CD8-positive, alpha-beta memory T cell (primary cell): ENCODE results near the gene ARHGAP27. TPM values are rescaled to one million over a fixed set of nuclear protein-coding genes. Genes with fewer than 3 reads are reported as not detected.

Source experiments
- CTCF ChIA-PET: fragments of 350-600 bp; sonication (Branson Sonifier 250); formaldehyde crosslinking; loops from one replicate; lab custom pipeline; 2021; ENCODE audit warnings: antibody characterized with exemption; lab: Charles Lee
- POLR2A ChIA-PET: fragments of 350-600 bp; sonication (Branson Sonifier 250); formaldehyde crosslinking; loops from one replicate; lab custom pipeline; 2021; ENCODE audit warnings: antibody characterized with exemption; lab: Charles Lee
- DNase-seq, 5 donors: peaks; one replicate each; pipeline versions ENCODE4 v3.0.0 to v3.0.0-alpha.2; 2020 to 2022; ENCODE audit warnings: mixed read lengths in 1 of 5
- H3K27ac ChIP-seq: one replicate; pipeline ENCODE4 v1.7.0; 2013; ENCODE audit warnings: low read depth, mild to moderate bottlenecking, low read length, moderate library complexity
- H3K27me3 ChIP-seq: 2 replicates; pipeline ENCODE4 v1.7.0; 2013; ENCODE audit warnings: low read length, mild to moderate bottlenecking; ENCODE audit not compliant: insufficient read depth, poor library complexity, severe bottlenecking
- H3K36me3 ChIP-seq: 2 replicates; pipeline ENCODE4 v1.7.0; 2013; ENCODE audit warnings: mild to moderate bottlenecking, low read length, moderate library complexity; ENCODE audit not compliant: insufficient read depth
- H3K4me1 ChIP-seq: 2 replicates; pipeline ENCODE4 v1.7.0; 2013; ENCODE audit warnings: mild to moderate bottlenecking, low read length, moderate library complexity; ENCODE audit not compliant: insufficient read depth
- H3K4me3 ChIP-seq: 2 replicates; pipeline ENCODE4 v1.7.0; 2013; ENCODE audit warnings: mild to moderate bottlenecking, low read length
- H3K9me3 ChIP-seq: 2 replicates; pipeline ENCODE4 v1.7.0; 2013; ENCODE audit warnings: mild to moderate bottlenecking, low read length
- H3K27ac Mint-ChIP-seq, 8 donors: one replicate each; pipeline ENCODE4 v1.8.0; 2020 to 2021; ENCODE audit warnings: mixed read lengths in 8 of 8, mild to moderate bottlenecking in 6 of 8, inconsistent platforms in 3 of 8, moderate library complexity in 3 of 8
- H3K27me3 Mint-ChIP-seq, 2 donors: one replicate each; pipeline ENCODE4 v1.8.0; 2020 to 2021; ENCODE audit warnings: mixed read lengths in 2 of 2, mild to moderate bottlenecking in 1 of 2, moderate library complexity in 1 of 2
- H3K36me3 Mint-ChIP-seq, 3 donors: one replicate each; pipeline ENCODE4 v1.8.0; 2020 to 2021; ENCODE audit warnings: mixed read lengths in 3 of 3, inconsistent platforms in 1 of 3, mild to moderate bottlenecking in 1 of 3
- H3K4me1 Mint-ChIP-seq, 3 donors: one replicate each; pipeline ENCODE4 v1.8.0; 2020 to 2021; ENCODE audit warnings: mixed read lengths in 3 of 3, inconsistent platforms in 1 of 3, mild to moderate bottlenecking in 1 of 3
- H3K4me3 Mint-ChIP-seq, 7 donors: one replicate each; pipeline ENCODE4 v1.8.0; 2020 to 2021; ENCODE audit warnings: mixed read lengths in 7 of 7, mild to moderate bottlenecking in 6 of 7, moderate library complexity in 4 of 7, inconsistent platforms in 2 of 7
- H3K9me3 Mint-ChIP-seq, 5 donors: one replicate each; pipeline ENCODE4 v1.8.0; 2020 to 2022; ENCODE audit warnings: mixed read lengths in 5 of 5, mild to moderate bottlenecking in 3 of 5, moderate library complexity in 2 of 5, inconsistent platforms in 1 of 5
- polyA plus RNA-seq: library from polyadenylated mRNA; unstranded; fragments of 300-500 nt; fragmentation: Illumina TruSeq; gene quantifications from one replicate; pipeline ENCODE4 v1.2.3, GENCODE V29; 2021
- total RNA-seq, 2 experiments: library from RNA; stranded (reverse); gene quantifications; one replicate each; pipeline ENCODE4 v1.2.3, GENCODE V29; 2021

Gene ARHGAP27
- total and polyA plus RNA-seq, 3 experiments from 2014 or later: 32.3 to 43.8 (median 39.9) TPM

GRCh38 chr17:45425984-45426413 is 6.7 kb downstream of the ARHGAP27 start:
- H3K27ac Mint-ChIP-seq: peak overlapping the region in 1 of 8 donors; percentile 47
- no peaks in the 10 kb centered on the region for H3K27me3 Mint-ChIP-seq
- no peaks in the 10 kb centered on the region for H3K9me3 Mint-ChIP-seq
- H3K4me1 ChIP-seq: peaks cover 9% of the 10 kb centered on the region
- ChIA-PET POLR2A (interaction anchor here (0.6 kb wide), 1 partner anchor 151 kb away, joined by 6 read pairs; no protein-coding TSS in a partner anchor), CTCF (no interaction called here)
- no peaks in the 10 kb centered on the region for H3K36me3 Mint-ChIP-seq
- no peak for DNase-seq
- H3K4me1 Mint-ChIP-seq: peaks cover 16 to 23% (median 21%) of the 10 kb centered on the region in 3 donors
- H3K27me3 ChIP-seq: no peaks in the 10 kb centered on the region
- no peak overlapping the region for H3K4me3 ChIP-seq
- no peaks in the 10 kb centered on the region for H3K9me3 ChIP-seq
- peak overlapping the region in 1 of 7 donors; percentile 2 for H3K4me3 Mint-ChIP-seq
- H3K36me3 ChIP-seq: no peaks in the 10 kb centered on the region
- H3K27ac ChIP-seq: no peak overlapping the region

- Mint-ChIP-seq H3K27me3 (no peaks in the 10 kb centered on the region), H3K4me3 (no peak overlapping the region), H3K9me3 (no peaks in the 10 kb centered on the region), H3K36me3 (no peaks in the 10 kb centered on the region), H3K4me1 (peaks cover 10 to 17% (median 14%) of the 10 kb centered on the region in 3 donors), H3K27ac (peak overlapping the region in 1 of 8 donors; percentile 47)
- Histone ChIP-seq H3K27me3 (no peaks in the 10 kb centered on the region), H3K36me3 (no peaks in the 10 kb centered on the region), H3K27ac (peak overlapping the region; percentile 38), H3K4me3 (no peak overlapping the region), H3K4me1 (peaks cover 8% of the 10 kb centered on the region), H3K9me3 (no peaks in the 10 kb centered on the region)
- no peak for DNase-seq
- ChIA-PET POLR2A (interaction anchor here (0.6 kb wide), 1 partner anchor 150 kb away, joined by 6 read pairs; no protein-coding TSS in a partner anchor), CTCF (no interaction called here)
Measured at GRCh38 chr17:45425125-45425983, 7.3 kb downstream of the ARHGAP27 start.

GRCh38 chr17:45424769-45425124 is 7.9 kb downstream of the ARHGAP27 start:
- Histone ChIP-seq H3K4me3 (no peak overlapping the region), H3K36me3 (no peaks in the 10 kb centered on the region), H3K9me3 (no peaks in the 10 kb centered on the region), H3K4me1 (peaks cover 8% of the 10 kb centered on the region), H3K27me3 (no peaks in the 10 kb centered on the region), H3K27ac (peak overlapping the region; percentile 38)
- no peaks in the 10 kb centered on the region for H3K9me3 Mint-ChIP-seq
- no peak overlapping the region for H3K4me3 Mint-ChIP-seq
- ChIA-PET CTCF (no interaction called here), POLR2A (no interaction called here)
- no peaks in the 10 kb centered on the region for H3K36me3 Mint-ChIP-seq
- no peaks in the 10 kb centered on the region for H3K27me3 Mint-ChIP-seq
- peaks cover 10 to 15% (median 13%) of the 10 kb centered on the region in 3 donors for H3K4me1 Mint-ChIP-seq
- no peak overlapping the region for H3K27ac Mint-ChIP-seq
- DNase-seq: no peak

GRCh38 chr17:45423975-45424335 is 8.7 kb downstream of the ARHGAP27 start:
- Mint-ChIP-seq H3K27ac (peak overlapping the region in 1 of 8 donors; percentile 38), H3K4me3 (no peak overlapping the region), H3K36me3 (no peaks in the 10 kb centered on the region), H3K9me3 (no peaks in the 10 kb centered on the region), H3K27me3 (no peaks in the 10 kb centered on the region), H3K4me1 (peaks cover 10 to 12% (median 12%) of the 10 kb centered on the region in 3 donors)
- no peak for DNase-seq
- POLR2A ChIA-PET: no interaction called here
- no peaks in the 10 kb centered on the region for H3K9me3 ChIP-seq
- H3K27ac ChIP-seq: no peak overlapping the region
- peaks cover 8% of the 10 kb centered on the region for H3K4me1 ChIP-seq
- no peaks in the 10 kb centered on the region for H3K27me3 ChIP-seq
- H3K4me3 ChIP-seq: no peak overlapping the region
- no peaks in the 10 kb centered on the region for H3K36me3 ChIP-seq
- CTCF ChIA-PET: no interaction called here

- H3K9me3 Mint-ChIP-seq: no peaks in the 10 kb centered on the region
- CTCF ChIA-PET: no interaction called here
Measured at GRCh38 chr17:45423304-45423974, 9.2 kb downstream of the ARHGAP27 start.

GRCh38 chr17:45414990-45415881 is 17.4 kb downstream of the ARHGAP27 start:
- peaks cover 0 to under 1% (median 0%) of the 10 kb centered on the region in 3 donors for H3K36me3 Mint-ChIP-seq
- peaks cover 0 to 3% of the 10 kb centered on the region in 2 donors for H3K27me3 Mint-ChIP-seq
- no peak overlapping the region for H3K27ac ChIP-seq
- ChIA-PET CTCF (no interaction called here), POLR2A (interaction anchor here (0.6 kb wide), 1 partner anchor 27 kb away, joined by 3 read pairs; no protein-coding TSS in a partner anchor)
- H3K36me3 ChIP-seq: no peaks in the 10 kb centered on the region
- no peaks in the 10 kb centered on the region for H3K27me3 ChIP-seq
- H3K4me3 Mint-ChIP-seq: peak overlapping the region in 1 of 7 donors; percentile 52
- no peaks in the 10 kb centered on the region for H3K9me3 Mint-ChIP-seq
- no peaks in the 10 kb centered on the region for H3K9me3 ChIP-seq
- peaks cover 16 to 21% (median 20%) of the 10 kb centered on the region in 3 donors for H3K4me1 Mint-ChIP-seq
- DNase-seq: no peak
- H3K27ac Mint-ChIP-seq: peak overlapping the region in 3 of 8 donors; percentile 56 to 86 (median 70)
- no peak overlapping the region for H3K4me3 ChIP-seq
- peaks cover 22% of the 10 kb centered on the region for H3K4me1 ChIP-seq

More at GRCh38 chr17:45423304-45423974, 9.2 kb downstream of the ARHGAP27 start:
- POLR2A ChIA-PET: no interaction called here
- H3K4me1 ChIP-seq: peaks cover 3% of the 10 kb centered on the region
- H3K4me1 Mint-ChIP-seq: peaks cover 6 to 7% (median 6%) of the 10 kb centered on the region in 3 donors
- DNase-seq: no peak
- no peak overlapping the region for H3K27ac ChIP-seq
- H3K9me3 ChIP-seq: no peaks in the 10 kb centered on the region
- peak overlapping the region in 1 of 8 donors; percentile 33 for H3K27ac Mint-ChIP-seq
- H3K27me3 Mint-ChIP-seq: no peaks in the 10 kb centered on the region
- H3K4me3 Mint-ChIP-seq: no peak overlapping the region
- no peak overlapping the region for H3K4me3 ChIP-seq
- no peaks in the 10 kb centered on the region for H3K36me3 Mint-ChIP-seq
- H3K27me3 ChIP-seq: no peaks in the 10 kb centered on the region
- H3K36me3 ChIP-seq: no peaks in the 10 kb centered on the region

GRCh38 chr17:45413498-45413923 is 19.2 kb downstream of the ARHGAP27 start:
- H3K4me1 Mint-ChIP-seq: peaks cover 29 to 36% (median 29%) of the 10 kb centered on the region in 3 donors
- H3K27me3 Mint-ChIP-seq: peaks cover 0 to 3% of the 10 kb centered on the region in 2 donors
- POLR2A ChIA-PET: no interaction called here

More at GRCh38 chr17:45413498-45413923, 19.2 kb downstream of the ARHGAP27 start:
- Histone ChIP-seq H3K27ac (no peak overlapping the region), H3K27me3 (no peaks in the 10 kb centered on the region), H3K36me3 (no peaks in the 10 kb centered on the region), H3K4me3 (no peak overlapping the region), H3K9me3 (no peaks in the 10 kb centered on the region), H3K4me1 (peaks cover 31% of the 10 kb centered on the region)
- no peak overlapping the region for H3K27ac Mint-ChIP-seq
- peak overlapping the region in 1 of 7 donors; percentile 80 for H3K4me3 Mint-ChIP-seq
- CTCF ChIA-PET: interaction anchor here (1.1 kb wide), 1 partner anchor 137 kb away, joined by 3 read pairs; no protein-coding TSS in a partner anchor
- peaks cover 0 to 11% (median 0%) of the 10 kb centered on the region in 3 donors for H3K36me3 Mint-ChIP-seq
- no peaks in the 10 kb centered on the region for H3K9me3 Mint-ChIP-seq
- no peak for DNase-seq
